ENCODE measurements around the gene WNT16.
"Not testable (repeated sequence)": the region's sequence is repeated elsewhere in the genome, so short reads cannot be mapped to it uniquely, and the experiment has no call there.

The WNT16 gene

GRCh38 chr7:121328508-121329190 lies at the start of gene WNT16:
Gene WNT16 (plus strand): TSS chr7:121329000. CDS start chr7:121329293, 293 bp downstream.
- no peak for DNase-seq

DNA sequence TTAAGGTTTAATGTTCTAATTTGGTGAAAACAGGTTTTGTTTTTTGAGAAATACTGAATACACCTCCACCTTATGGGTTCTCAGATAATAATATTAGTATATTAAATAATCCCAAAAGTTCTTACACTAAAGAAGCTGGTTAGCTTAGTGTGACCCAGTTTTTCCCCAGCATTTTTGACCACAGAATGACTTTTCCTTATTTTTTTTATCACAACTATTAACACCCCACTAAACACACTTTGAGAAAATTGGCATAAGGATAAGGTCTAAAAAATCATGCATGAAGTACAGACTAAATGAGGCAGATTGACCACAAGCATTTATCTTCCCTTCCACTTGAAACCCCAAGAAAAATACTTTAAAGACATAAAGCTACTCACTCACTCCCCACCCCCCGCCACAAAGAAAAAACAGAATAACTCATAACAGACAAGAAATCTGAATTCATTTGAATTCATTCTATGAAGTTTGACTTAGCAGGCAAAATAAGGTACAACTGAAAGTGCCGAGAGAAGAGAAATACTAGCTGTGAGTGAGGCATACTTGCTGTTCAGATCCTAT lies 49.7 kb upstream of the WNT16 start:
- no peak for DNase-seq

DNA sequence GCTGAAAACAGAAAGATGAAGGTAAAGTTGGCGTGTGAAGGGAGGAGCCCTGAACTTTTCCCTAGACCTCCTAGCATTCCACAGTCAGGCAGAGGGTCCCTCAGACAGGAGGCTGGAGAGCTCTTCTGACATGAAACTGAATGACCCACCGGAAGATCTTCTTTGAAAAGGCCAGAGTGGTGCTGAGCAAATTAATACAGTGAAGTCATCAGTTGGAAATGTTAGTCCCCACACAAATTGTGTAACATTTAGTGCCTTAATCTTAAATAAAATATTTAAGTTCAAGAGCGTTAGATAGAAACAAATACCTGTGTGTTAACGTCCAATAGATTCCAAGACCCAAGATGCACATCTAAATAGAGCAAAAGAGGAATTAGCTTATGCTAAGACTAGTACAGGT lies 49.0 kb upstream of the WNT16 start:
- no peak for DNase-seq

GRCh38 chr7:121280656-121281055 lies 48.1 kb upstream of the WNT16 start:
- no peak for DNase-seq

- DNase-seq, result no peak
Observed at GRCh38 chr7:121282129-121282528, 46.7 kb upstream of the WNT16 start.

- no peak for DNase-seq
Observed at GRCh38 chr7:121285066-121285667, 43.6 kb upstream of the WNT16 start.

- no peak for DNase-seq
Observed at GRCh38 chr7:121286186-121286585, 42.6 kb upstream of the WNT16 start.

DNA sequence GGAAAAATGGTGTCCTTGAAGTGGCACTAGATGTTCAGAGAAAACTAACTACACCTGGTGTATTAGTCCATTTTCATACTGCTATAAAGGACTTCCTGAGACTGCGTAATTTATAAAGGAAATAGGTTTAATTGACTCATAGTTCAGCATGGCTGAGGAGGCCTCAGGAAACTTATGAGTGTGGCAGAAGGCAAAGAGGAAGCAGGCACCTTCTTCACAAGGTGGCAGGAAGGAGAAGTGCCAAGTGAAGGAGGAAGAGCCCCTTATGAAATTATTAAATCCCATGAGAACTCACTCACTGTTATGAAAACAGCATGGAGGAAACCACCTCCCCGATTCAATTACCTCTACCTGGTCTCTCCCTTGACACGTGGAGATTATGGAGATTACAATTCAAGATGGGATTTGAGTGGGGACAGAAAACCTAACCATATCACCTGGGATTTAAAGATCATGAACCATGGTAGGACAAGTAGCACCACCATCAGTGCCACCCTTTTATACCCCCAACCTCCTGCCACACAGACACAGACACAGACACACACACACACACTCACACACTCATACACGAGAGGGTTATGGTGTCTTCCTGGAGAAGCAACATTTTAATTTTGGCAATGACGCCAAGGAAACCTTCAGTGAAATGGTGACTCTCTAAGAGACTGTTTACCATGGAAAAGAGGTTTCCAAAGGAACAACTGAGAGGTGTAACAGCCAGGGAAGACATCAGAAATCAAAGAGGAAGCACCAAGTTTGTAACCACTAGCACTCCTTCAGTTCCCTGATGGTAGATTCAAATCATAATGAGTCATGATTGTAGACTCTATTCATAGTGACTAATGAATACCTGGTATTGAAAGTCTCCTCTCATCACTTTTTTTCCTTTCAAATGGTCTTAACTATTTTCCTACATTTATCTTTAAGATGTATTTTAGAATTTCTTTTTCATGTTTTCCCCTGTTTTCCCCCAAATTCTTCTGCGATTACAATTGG lies 41.8 kb upstream of the WNT16 start:
- no peak for DNase-seq

GRCh38 chr7:121288894-121289293 lies 39.9 kb upstream of the WNT16 start:
- no peak for DNase-seq

DNA sequence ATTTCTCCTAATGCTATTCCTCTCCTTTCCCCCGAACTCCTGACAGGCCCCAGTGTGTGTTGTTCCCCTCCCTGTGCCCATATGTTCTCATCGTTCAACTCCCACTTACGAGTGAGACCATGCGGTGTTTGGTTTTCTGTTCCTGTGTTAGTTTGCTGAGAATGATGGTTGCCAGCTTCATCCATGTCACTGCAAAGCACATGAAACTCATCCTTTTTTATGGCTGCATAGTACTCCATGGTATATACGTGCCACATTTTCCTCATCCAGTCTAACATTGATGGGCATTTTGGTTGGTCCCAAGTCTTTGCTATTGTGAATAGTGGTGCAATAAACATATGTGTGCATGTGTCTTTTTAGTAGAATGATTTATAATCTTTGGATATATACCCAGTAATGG lies 38.9 kb upstream of the WNT16 start:
- not testable (repeated sequence) for DNase-seq

DNA sequence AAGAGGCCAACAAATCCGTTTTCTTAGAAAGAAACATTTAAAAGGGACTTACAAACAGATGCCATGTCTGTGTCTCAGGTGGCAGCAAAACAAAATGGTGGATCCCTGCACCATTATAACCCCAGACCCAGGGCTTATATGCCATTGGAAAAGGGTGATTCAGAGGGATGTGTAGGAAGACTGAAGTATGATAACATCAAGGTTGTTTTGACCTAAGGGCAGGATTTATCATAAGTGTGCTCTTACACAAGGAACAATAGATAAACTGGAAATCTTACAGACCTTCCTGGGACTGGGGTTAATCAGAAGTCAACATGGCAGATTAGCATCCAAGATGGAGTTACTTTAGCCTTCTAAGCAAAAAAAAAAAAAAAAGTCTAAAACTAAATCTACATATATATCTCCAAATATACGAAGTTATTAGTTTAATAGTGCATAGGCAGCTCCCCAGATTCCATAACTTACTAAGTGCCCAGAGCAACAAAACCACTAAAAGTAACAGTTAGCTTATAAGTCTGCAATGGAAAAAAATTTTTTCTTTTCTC lies 34.3 kb upstream of the WNT16 start:
- no peak for DNase-seq

DNA sequence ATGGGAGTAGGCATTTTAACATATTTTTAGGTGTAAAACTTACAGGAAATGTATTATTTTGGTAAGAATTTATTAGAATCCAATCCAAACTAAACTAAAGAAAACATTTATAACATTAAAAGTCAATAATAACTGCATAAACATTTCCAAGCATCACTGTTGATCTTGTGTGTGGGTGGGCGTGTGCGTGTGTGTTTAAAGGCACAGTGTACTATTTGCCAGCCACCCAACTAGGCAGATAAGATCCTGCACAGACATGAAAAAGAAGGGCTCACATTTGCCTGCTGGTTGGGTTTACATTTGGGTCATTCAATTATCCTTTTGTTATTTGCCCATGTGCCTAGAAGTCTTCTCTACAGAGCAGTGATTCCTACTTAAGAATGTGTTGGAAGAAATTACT lies 31.0 kb upstream of the WNT16 start:
- DNase-seq, result no peak

- no peak for DNase-seq
Observed at GRCh38 chr7:121298831-121299239, 30.0 kb upstream of the WNT16 start.

DNA sequence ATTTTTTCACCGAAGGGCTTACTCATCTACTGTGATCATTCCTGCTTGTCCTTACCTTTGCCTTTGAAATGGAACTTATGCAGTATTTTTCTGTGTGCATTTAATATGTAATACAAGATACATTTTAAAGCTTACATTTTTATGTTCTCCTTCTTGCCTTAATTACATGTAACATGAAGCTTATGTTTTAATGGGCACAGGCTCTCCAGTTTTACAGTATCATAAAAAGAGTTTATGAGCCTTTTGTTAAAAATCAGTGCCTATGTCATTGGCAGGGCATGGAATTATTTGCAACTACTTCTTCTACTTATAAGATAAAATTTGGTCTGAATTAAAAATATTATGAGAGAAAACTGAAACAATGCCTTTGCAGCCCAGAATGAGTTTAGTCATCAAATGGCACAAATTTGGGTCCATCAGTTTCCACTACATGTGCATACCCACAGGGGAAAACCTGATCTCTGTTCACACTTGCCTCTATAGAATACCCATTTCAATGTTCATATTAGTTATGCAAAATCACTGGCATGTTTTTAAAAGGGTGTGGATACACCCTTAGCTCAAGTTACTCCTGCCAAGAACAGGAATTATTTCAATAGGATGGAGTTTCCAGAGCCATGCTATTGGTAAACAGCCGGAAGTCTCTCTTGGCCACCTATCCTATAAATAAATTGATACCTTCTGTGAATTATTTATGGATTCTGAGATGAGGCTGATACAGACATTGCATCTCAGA lies 27.9 kb upstream of the WNT16 start:
- DNase-seq, result peak; percentile 38

DNA sequence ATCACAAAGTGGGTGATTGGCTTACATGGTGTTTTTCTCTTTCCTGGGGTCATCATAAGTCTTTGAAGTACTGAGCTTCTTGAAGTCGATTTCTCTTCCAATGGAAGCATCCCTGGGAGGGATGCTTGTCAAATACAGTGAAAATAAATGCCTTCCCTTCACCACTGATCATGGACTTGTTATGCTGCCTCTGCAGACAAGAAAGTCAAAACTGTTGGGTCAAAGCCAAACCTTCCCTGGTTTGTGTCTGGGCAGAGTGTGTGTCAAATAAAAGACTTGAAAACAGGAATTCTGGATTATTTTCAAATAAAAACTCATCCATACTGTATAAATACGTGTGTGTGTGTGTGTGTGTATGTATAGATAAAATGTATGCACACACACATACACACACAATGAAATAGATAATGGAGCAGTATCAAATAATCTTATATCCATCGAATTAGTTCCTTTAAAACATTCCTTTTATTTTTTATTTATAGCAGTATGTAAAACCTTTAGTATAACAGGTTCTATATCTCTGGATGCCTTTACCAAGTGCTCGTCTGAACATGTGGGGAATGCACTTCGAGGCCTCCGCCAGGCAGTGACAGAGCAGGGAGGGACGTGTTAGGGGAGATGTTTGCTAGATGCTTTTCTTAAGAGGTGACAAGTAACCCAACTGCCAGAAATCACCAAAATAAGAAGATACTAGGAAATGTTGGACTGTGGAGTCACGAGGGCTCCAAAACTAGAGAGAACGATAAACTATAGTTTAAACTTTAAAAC lies 27.2 kb upstream of the WNT16 start:
- no peak for DNase-seq

GRCh38 chr7:121302214-121302745 lies 26.5 kb upstream of the WNT16 start:
- no peak for DNase-seq

DNA sequence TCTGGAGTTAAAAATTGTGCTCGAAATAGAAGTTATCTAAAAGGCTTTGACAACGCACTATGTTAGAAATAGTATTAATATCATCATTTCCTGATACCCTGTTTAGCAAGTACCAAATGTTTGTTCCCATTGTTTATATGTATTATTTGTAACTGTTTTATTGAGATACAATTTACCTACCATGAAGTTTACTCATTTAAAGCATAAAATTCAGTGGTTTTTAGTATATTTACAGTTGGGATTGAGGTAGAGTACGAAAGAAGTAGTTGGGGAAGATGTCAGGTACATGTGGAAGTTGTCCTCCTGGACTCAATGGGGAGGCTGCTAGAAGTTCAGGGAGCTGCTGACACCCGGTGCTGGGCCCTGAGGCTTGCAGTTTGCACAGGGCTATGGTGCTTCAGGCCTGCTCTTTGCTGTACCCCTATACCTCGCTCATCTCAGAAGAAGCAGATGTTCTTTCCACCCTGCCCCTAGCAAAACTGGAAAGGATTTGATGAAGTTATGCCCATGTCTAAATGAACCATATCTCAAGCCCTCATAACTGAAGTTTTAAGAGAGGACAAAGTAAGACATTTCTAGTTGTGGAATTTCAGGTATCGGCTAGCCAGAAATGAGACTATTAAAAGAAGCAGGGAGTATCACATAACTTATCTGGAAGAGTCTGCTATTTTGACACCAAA lies 25.2 kb upstream of the WNT16 start:
- DNase-seq, result no peak

GRCh38 chr7:121304102-121304658 lies 24.6 kb upstream of the WNT16 start:
- peak; percentile 74 for DNase-seq

GRCh38 chr7:121305109-121305508 lies 23.7 kb upstream of the WNT16 start:
- DNase-seq, result no peak

DNA sequence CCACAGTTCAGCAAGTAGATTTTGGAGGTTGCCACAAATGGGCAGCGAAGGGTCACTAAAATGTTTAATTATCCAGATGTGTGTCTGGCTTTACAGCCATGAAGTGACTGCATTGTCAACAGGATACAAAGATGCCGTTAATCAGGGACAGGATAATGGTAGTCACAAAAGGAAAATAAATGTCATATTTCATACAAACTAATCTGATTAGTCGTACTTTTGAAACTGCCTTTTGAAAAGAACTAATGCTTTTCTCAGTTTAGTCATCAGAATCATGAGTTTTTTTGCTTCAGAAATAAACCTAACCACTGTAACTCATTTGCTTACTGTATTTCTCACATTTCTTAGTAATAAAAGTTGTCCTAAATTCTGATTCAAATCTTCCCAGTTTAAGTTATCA lies 22.2 kb upstream of the WNT16 start:
- DNase-seq, result no peak
